Thoracic aorta (tissue), 2 donors: ENCODE results near the gene NVL. TPM values are rescaled to one million over a fixed set of nuclear protein-coding genes. Genes with fewer than 3 reads are reported as not detected.

Experiments
- ATAC-seq: fragments of 150-250 bp; one replicate; pipeline ENCODE4 v1.8.0; 2017; ENCODE audit warnings: low read depth; ENCODE audit not compliant: insufficient number of reproducible peaks, low FRiP score
- DNase-seq: peaks from one replicate; pipeline ENCODE4 v3.0.0-alpha.2; 2020; ENCODE audit warnings: low spot score
- H3K27ac ChIP-seq, 2 donors: fragments of 200-600 bp; sonication (generic); 1 replicate in 1 of 2; 2 replicates in 1 of 2; pipeline ENCODE4 v1.5.1; 2016; ENCODE audit warnings: mild to moderate bottlenecking in 2 of 2, moderate library complexity in 2 of 2
- H3K27me3 ChIP-seq: fragments of 200-600 bp; sonication (generic); replicated peaks from 2 replicates; pipeline ENCODE4 v1.6.0; 2016; ENCODE audit warnings: mild to moderate bottlenecking; ENCODE audit not compliant: insufficient read depth
- H3K36me3 ChIP-seq: fragments of 200-600 bp; sonication (generic); one replicate; pipeline ENCODE4 v1.5.1; 2016
- H3K4me1 ChIP-seq, 2 donors: fragments of 200-600 bp; sonication (generic); 1 replicate in 1 of 2; 2 replicates in 1 of 2; pipeline versions ENCODE4 v1.5.1 to v1.6.0; 2016; ENCODE audit warnings: low read depth in 2 of 2, mild to moderate bottlenecking in 1 of 2; ENCODE audit not compliant: control insufficient read depth in 1 of 2
- H3K4me3 ChIP-seq: fragments of 200-600 bp; sonication (generic); 2 replicates; pipeline ENCODE4 v1.5.1; 2016; ENCODE audit warnings: mild to moderate bottlenecking
- H3K9me3 ChIP-seq: fragments of 200-600 bp; sonication (generic); 2 replicates; pipeline ENCODE4 v1.5.1; 2016
- CTCF ChIP-seq: fragments of 200-600 bp; sonication (generic); IDR thresholded peaks from one replicate; pipeline ENCODE4 v1.5.1; 2019; ENCODE audit warnings: antibody characterized with exemption
- total RNA-seq, 2 donors: library from RNA; depleted of rRNA; stranded (reverse); fragments of >200 nt; gene quantifications; one replicate each; pipeline versions ENCODE4 v1.1.0 to v1.2.3, GENCODE V29; 2016

The NVL gene
- total RNA-seq, 2 donors from 2014 or later = 11.6 to 30.7 TPM

GRCh38 chr1:224266105-224266914, 63.7 kb downstream of the NVL start:
- TF ChIP-seq CTCF = no peak
- H3K4me1 ChIP-seq = no peaks in the 10 kb centered on the region
- no peaks in the 10 kb centered on the region for H3K27me3 ChIP-seq
- DNase-seq = no peak
- H3K27ac ChIP-seq = no peak overlapping the region
- H3K4me3 ChIP-seq = no peak overlapping the region
- no peaks in the 10 kb centered on the region for H3K9me3 ChIP-seq
- no peak for ATAC-seq
- peaks cover 6% of the 10 kb centered on the region for H3K36me3 ChIP-seq

- no peak for TF ChIP-seq CTCF
- Histone ChIP-seq H3K4me1 (no peaks in the 10 kb centered on the region), H3K27me3 (no peaks in the 10 kb centered on the region), H3K27ac (no peak overlapping the region), H3K36me3 (peaks cover 3% of the 10 kb centered on the region), H3K9me3 (no peaks in the 10 kb centered on the region), H3K4me3 (no peak overlapping the region)
- DNase-seq (no peak), ATAC-seq (no peak)
These were observed 65.7 kb downstream of the NVL start for GRCh38 chr1:224264321-224264720.

- no peaks in the 10 kb centered on the region for H3K36me3 ChIP-seq
- no peaks in the 10 kb centered on the region for H3K4me1 ChIP-seq
- no peaks in the 10 kb centered on the region for H3K27me3 ChIP-seq
- no peak for TF ChIP-seq CTCF
- ATAC-seq = no peak
- no peak overlapping the region for H3K27ac ChIP-seq
- H3K9me3 ChIP-seq = no peaks in the 10 kb centered on the region
- no peak for DNase-seq
- no peak overlapping the region for H3K4me3 ChIP-seq
These were observed 67.5 kb downstream of the NVL start for GRCh38 chr1:224262373-224263054.

GRCh38 chr1:224259986-224260385, 70.0 kb downstream of the NVL start:
- H3K4me1 ChIP-seq = no peaks in the 10 kb centered on the region
- no peaks in the 10 kb centered on the region for H3K9me3 ChIP-seq
- no peaks in the 10 kb centered on the region for H3K36me3 ChIP-seq
- H3K27me3 ChIP-seq = no peaks in the 10 kb centered on the region
- ATAC-seq (no peak), DNase-seq (no peak)
- H3K27ac ChIP-seq = no peak overlapping the region
- no peak for TF ChIP-seq CTCF
- H3K4me3 ChIP-seq = no peak overlapping the region

GRCh38 chr1:224258351-224258750, 71.6 kb downstream of the NVL start:
- no peak for TF ChIP-seq CTCF
- H3K27ac ChIP-seq = no peak overlapping the region
- no peaks in the 10 kb centered on the region for H3K36me3 ChIP-seq
- H3K4me1 ChIP-seq = no peaks in the 10 kb centered on the region
- H3K9me3 ChIP-seq = no peaks in the 10 kb centered on the region
- no peak overlapping the region for H3K4me3 ChIP-seq
- DNase-seq (no peak), ATAC-seq (no peak)
- H3K27me3 ChIP-seq = no peaks in the 10 kb centered on the region
